ENCODE measurements around the gene C5orf22. TPM values are rescaled to one million over a fixed set of nuclear protein-coding genes. Genes with fewer than 3 reads are reported as not detected.
"Not testable (repeated sequence)": the region's sequence is repeated elsewhere in the genome, so short reads cannot be mapped to it uniquely, and the experiment has no call there.

C5orf22 gene
- total and polyA plus RNA-seq, 7 experiments from 2014 or later = 10.6 to 31.3 (median 23.6) TPM

DNA sequence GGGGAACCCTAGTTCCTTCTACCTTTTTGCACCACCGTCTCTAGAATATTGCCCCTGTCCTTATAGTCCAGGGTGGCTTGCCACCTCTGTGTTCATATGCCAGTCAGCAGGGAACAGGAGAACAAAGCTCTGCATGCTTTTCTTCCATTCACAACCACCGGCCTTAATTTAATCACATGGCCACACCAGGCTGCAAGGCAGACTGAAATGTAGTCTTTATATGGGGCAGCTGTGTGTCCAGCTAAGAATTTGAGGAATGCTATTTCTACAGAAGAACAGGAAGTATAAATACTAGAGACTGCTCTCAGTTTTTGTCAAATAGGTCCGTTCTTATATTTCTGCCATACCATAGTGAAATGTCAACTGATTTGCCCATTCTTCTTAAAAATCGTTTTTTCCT lies 5.8 kb downstream of the C5orf22 start:
- DNase-seq = no peak
- peaks cover 0 to 47% (median 21%) of the 10 kb centered on the region in 5 donors for H3K36me3 Mint-ChIP-seq
- POLR2A ChIA-PET = no interaction called here
- no peaks in the 10 kb centered on the region for H3K27me3 Mint-ChIP-seq
- H3K27ac Mint-ChIP-seq = no peak overlapping the region
- intact Hi-C loops (cut with micrococcal nuclease) = no loop called here
- no peak overlapping the region for H3K4me3 Mint-ChIP-seq
- no peaks in the 10 kb centered on the region for H3K9me3 Mint-ChIP-seq
- H3K27ac ChIP-seq (ENCODE audit: low read depth, low read length) = no peak overlapping the region
- CTCF ChIA-PET = no interaction called here
- peaks cover 7 to 44% (median 34%) of the 10 kb centered on the region in 7 donors for H3K4me1 Mint-ChIP-seq
- H3K4me3 ChIP-seq (ENCODE audit: low read length) = no peak overlapping the region
- H3K4me1 ChIP-seq (ENCODE audit: control insufficient read depth in 2 of 2, insufficient read depth in 2 of 2, low read length in 2 of 2) = peaks cover 7 to 9% of the 10 kb centered on the region in 2 donors
- H3K36me3 ChIP-seq (ENCODE audit: control insufficient read depth in 2 of 3, insufficient read depth in 3 of 3, low read length in 3 of 3) = peaks cover 6 to 75% (median 19%) of the 10 kb centered on the region in 3 experiments
- no peak for ATAC-seq
- no peaks in the 10 kb centered on the region for H3K27me3 ChIP-seq (ENCODE audit: control insufficient read depth in 2 of 2, insufficient read depth in 2 of 2, low read length in 2 of 2)
- H3K9me3 ChIP-seq (ENCODE audit: control insufficient read depth in 2 of 3, low read length in 3 of 3) = no peaks in the 10 kb centered on the region

- CTCF ChIA-PET; H3K27ac ChIP-seq (ENCODE audit: low read depth, low read length); H3K4me3 ChIP-seq (ENCODE audit: low read length); H3K27me3 ChIP-seq (ENCODE audit: control insufficient read depth in 2 of 2, insufficient read depth in 2 of 2, low read length in 2 of 2); POLR2A ChIA-PET; intact Hi-C loops (cut with micrococcal nuclease); H3K4me3 Mint-ChIP-seq; ATAC-seq; H3K9me3 Mint-ChIP-seq; H3K4me1 Mint-ChIP-seq; H3K9me3 ChIP-seq (ENCODE audit: control insufficient read depth in 2 of 3, low read length in 3 of 3); H3K27ac Mint-ChIP-seq; H3K27me3 Mint-ChIP-seq; H3K4me1 ChIP-seq (ENCODE audit: control insufficient read depth in 2 of 2, insufficient read depth in 2 of 2, low read length in 2 of 2): not testable (repeated sequence)
- peak in 1 of 9 donors; percentile 26 for DNase-seq
- peaks cover 23 to 69% (median 61%) of the 10 kb centered on the region in 5 donors for H3K36me3 Mint-ChIP-seq
- H3K36me3 ChIP-seq (ENCODE audit: control insufficient read depth in 2 of 3, insufficient read depth in 3 of 3, low read length in 3 of 3) = peaks cover 0 to 73% (median 0%) of the 10 kb centered on the region in 3 experiments
These were observed 17.0 kb downstream of the C5orf22 start for GRCh38 chr5:31549114-31549513.

GRCh38 chr5:31551878-31552277 lies 19.8 kb downstream of the C5orf22 start:
- no peak overlapping the region for H3K4me3 Mint-ChIP-seq
- H3K27me3 Mint-ChIP-seq = no peaks in the 10 kb centered on the region
- Histone ChIP-seq H3K27ac (ENCODE audit: low read depth, low read length) (no peak overlapping the region), H3K4me1 (ENCODE audit: control insufficient read depth in 2 of 2, insufficient read depth in 2 of 2, low read length in 2 of 2) (no peaks in the 10 kb centered on the region), H3K27me3 (ENCODE audit: control insufficient read depth in 2 of 2, insufficient read depth in 2 of 2, low read length in 2 of 2) (no peaks in the 10 kb centered on the region), H3K9me3 (ENCODE audit: control insufficient read depth in 2 of 3, low read length in 3 of 3) (no peaks in the 10 kb centered on the region), H3K4me3 (ENCODE audit: low read length) (no peak overlapping the region), H3K36me3 (ENCODE audit: control insufficient read depth in 2 of 3, insufficient read depth in 3 of 3, low read length in 3 of 3) (peaks cover 0 to 66% (median 0%) of the 10 kb centered on the region in 3 experiments)
- peaks cover 0 to 5% (median 0%) of the 10 kb centered on the region in 7 donors for H3K4me1 Mint-ChIP-seq
- peaks cover 0 to 6% (median 0%) of the 10 kb centered on the region in 11 donors for H3K9me3 Mint-ChIP-seq
- peaks cover 22 to 69% (median 52%) of the 10 kb centered on the region in 5 donors for H3K36me3 Mint-ChIP-seq
- ATAC-seq (no peak), DNase-seq (no peak)
- POLR2A ChIA-PET = no interaction called here
- H3K27ac Mint-ChIP-seq = peak overlapping the region in 1 of 9 donors; percentile 28
- CTCF ChIA-PET = no interaction called here
- intact Hi-C loops (cut with micrococcal nuclease) = no loop called here

GRCh38 chr5:31553863-31554262 lies 21.8 kb downstream of the C5orf22 start:
- ChIA-PET CTCF (no interaction called here), POLR2A (no interaction called here)
- Mint-ChIP-seq H3K9me3 (peaks cover 0 to 3% (median 0%) of the 10 kb centered on the region in 11 donors), H3K4me3 (no peak overlapping the region), H3K27ac (peak overlapping the region in 1 of 9 donors; percentile 14), H3K4me1 (peaks cover 0 to 5% (median 0%) of the 10 kb centered on the region in 7 donors), H3K27me3 (no peaks in the 10 kb centered on the region), H3K36me3 (peaks cover 15 to 57% (median 41%) of the 10 kb centered on the region in 5 donors)
- Histone ChIP-seq H3K9me3 (ENCODE audit: control insufficient read depth in 2 of 3, low read length in 3 of 3) (no peaks in the 10 kb centered on the region), H3K27ac (ENCODE audit: low read depth, low read length) (no peak overlapping the region), H3K27me3 (ENCODE audit: control insufficient read depth in 2 of 2, insufficient read depth in 2 of 2, low read length in 2 of 2) (no peaks in the 10 kb centered on the region), H3K4me3 (ENCODE audit: low read length) (no peak overlapping the region), H3K4me1 (ENCODE audit: control insufficient read depth in 2 of 2, insufficient read depth in 2 of 2, low read length in 2 of 2) (no peaks in the 10 kb centered on the region), H3K36me3 (ENCODE audit: control insufficient read depth in 2 of 3, insufficient read depth in 3 of 3, low read length in 3 of 3) (peaks cover 0 to 49% (median 0%) of the 10 kb centered on the region in 3 experiments)
- intact Hi-C loops (cut with micrococcal nuclease) = no loop called here
- ATAC-seq = no peak
- DNase-seq = no peak

GRCh38 chr5:31554552-31554951 lies 22.5 kb downstream of the C5orf22 start:
- no peak for DNase-seq
- Mint-ChIP-seq H3K27ac (no peak overlapping the region), H3K27me3 (no peaks in the 10 kb centered on the region), H3K36me3 (peaks cover 15 to 53% (median 41%) of the 10 kb centered on the region in 5 donors), H3K4me3 (no peak overlapping the region), H3K9me3 (peaks cover 0 to 3% (median 0%) of the 10 kb centered on the region in 11 donors), H3K4me1 (peaks cover 0 to 5% (median 0%) of the 10 kb centered on the region in 7 donors)
- Histone ChIP-seq H3K27me3 (ENCODE audit: control insufficient read depth in 2 of 2, insufficient read depth in 2 of 2, low read length in 2 of 2) (no peaks in the 10 kb centered on the region), H3K4me3 (ENCODE audit: low read length) (no peak overlapping the region), H3K36me3 (ENCODE audit: control insufficient read depth in 2 of 3, insufficient read depth in 3 of 3, low read length in 3 of 3) (peaks cover 0 to 47% (median 0%) of the 10 kb centered on the region in 3 experiments), H3K27ac (ENCODE audit: low read depth, low read length) (no peak overlapping the region), H3K9me3 (ENCODE audit: control insufficient read depth in 2 of 3, low read length in 3 of 3) (no peaks in the 10 kb centered on the region), H3K4me1 (ENCODE audit: control insufficient read depth in 2 of 2, insufficient read depth in 2 of 2, low read length in 2 of 2) (no peaks in the 10 kb centered on the region)
- ATAC-seq = no peak
- intact Hi-C loops (cut with micrococcal nuclease) = no loop called here
- ChIA-PET POLR2A (no interaction called here), CTCF (no interaction called here)

- Histone ChIP-seq H3K27ac (ENCODE audit: low read depth, low read length) (no peak overlapping the region), H3K36me3 (ENCODE audit: control insufficient read depth in 2 of 3, insufficient read depth in 3 of 3, low read length in 3 of 3) (peaks cover 0 to 43% (median 0%) of the 10 kb centered on the region in 3 experiments), H3K4me3 (ENCODE audit: low read length) (no peak overlapping the region), H3K4me1 (ENCODE audit: control insufficient read depth in 2 of 2, insufficient read depth in 2 of 2, low read length in 2 of 2) (no peaks in the 10 kb centered on the region), H3K9me3 (ENCODE audit: control insufficient read depth in 2 of 3, low read length in 3 of 3) (no peaks in the 10 kb centered on the region), H3K27me3 (ENCODE audit: control insufficient read depth in 2 of 2, insufficient read depth in 2 of 2, low read length in 2 of 2) (no peaks in the 10 kb centered on the region)
- DNase-seq (no peak), ATAC-seq (no peak)
- intact Hi-C loops (cut with micrococcal nuclease) = no loop called here
- peak overlapping the region in 1 of 9 donors; percentile 12 for H3K27ac Mint-ChIP-seq
- H3K4me1 Mint-ChIP-seq = peaks cover 0 to 5% (median 0%) of the 10 kb centered on the region in 7 donors
- peaks cover 15 to 49% (median 37%) of the 10 kb centered on the region in 5 donors for H3K36me3 Mint-ChIP-seq
- POLR2A ChIA-PET = no interaction called here
- H3K4me3 Mint-ChIP-seq = no peak overlapping the region
- CTCF ChIA-PET = no interaction called here
- H3K27me3 Mint-ChIP-seq = no peaks in the 10 kb centered on the region
- peaks cover 0 to 3% (median 0%) of the 10 kb centered on the region in 11 donors for H3K9me3 Mint-ChIP-seq
These were observed 24.4 kb downstream of the C5orf22 start for GRCh38 chr5:31556461-31556860.

DNA sequence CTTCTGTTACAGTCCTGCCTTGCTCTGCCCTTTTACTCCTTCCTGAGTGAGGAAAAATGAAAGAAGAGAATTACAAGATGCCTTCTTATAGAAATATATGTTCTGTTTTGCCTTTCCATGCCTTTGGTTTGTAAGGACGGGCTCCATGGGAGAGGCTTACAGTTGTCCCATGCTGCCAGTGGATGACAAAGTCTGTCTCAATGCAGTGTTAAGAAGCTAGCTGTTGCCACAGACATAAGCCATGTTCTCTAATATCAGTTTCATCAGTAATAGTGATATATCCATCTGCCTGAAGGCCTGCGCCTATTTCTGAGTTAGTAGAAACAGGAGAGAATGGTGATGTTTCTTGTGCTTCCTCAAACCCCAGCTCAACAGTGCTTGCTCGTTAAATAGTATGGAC lies 27.8 kb downstream of the C5orf22 start:
- CTCF ChIA-PET = no interaction called here
- H3K36me3 Mint-ChIP-seq = peaks cover 12 to 23% (median 20%) of the 10 kb centered on the region in 5 donors

More for the DNA sequence above, 27.8 kb downstream of the C5orf22 start:
- no peak overlapping the region for H3K4me3 ChIP-seq (ENCODE audit: low read length)
- peaks cover 0 to 6% (median 1%) of the 10 kb centered on the region in 11 donors for H3K9me3 Mint-ChIP-seq
- no peak overlapping the region for H3K27ac ChIP-seq (ENCODE audit: low read depth, low read length)
- POLR2A ChIA-PET = no interaction called here
- ATAC-seq = no peak
- peaks cover 0 to 4% (median 0%) of the 10 kb centered on the region in 5 donors for H3K27me3 Mint-ChIP-seq
- peaks cover 0 to 17% (median 0%) of the 10 kb centered on the region in 3 experiments for H3K36me3 ChIP-seq (ENCODE audit: control insufficient read depth in 2 of 3, insufficient read depth in 3 of 3, low read length in 3 of 3)
- no peaks in the 10 kb centered on the region for H3K4me1 ChIP-seq (ENCODE audit: control insufficient read depth in 2 of 2, insufficient read depth in 2 of 2, low read length in 2 of 2)
- no peaks in the 10 kb centered on the region for H3K27me3 ChIP-seq (ENCODE audit: control insufficient read depth in 2 of 2, insufficient read depth in 2 of 2, low read length in 2 of 2)
- intact Hi-C loops (cut with micrococcal nuclease) = no loop called here
- H3K27ac Mint-ChIP-seq = no peak overlapping the region
- no peaks in the 10 kb centered on the region for H3K9me3 ChIP-seq (ENCODE audit: control insufficient read depth in 2 of 3, low read length in 3 of 3)
- DNase-seq = no peak
- H3K4me1 Mint-ChIP-seq = peaks cover 0 to 5% (median 0%) of the 10 kb centered on the region in 7 donors
- H3K4me3 Mint-ChIP-seq = no peak overlapping the region
